Liver (tissue), 3 donors: ENCODE measurements around the gene APOL2.

Experiments used
- ATF3 ChIP-seq: IDR thresholded peaks from 2 replicates; pipeline ENCODE4 v1.6.1; 2016; ENCODE audit warnings: antibody characterized with exemption
- EGR1 ChIP-seq, 2 donors: IDR thresholded peaks; 2 replicates each; pipeline ENCODE4 v1.6.1; 2016 to 2018; ENCODE audit warnings: antibody characterized with exemption in 2 of 2, low read depth in 2 of 2
- HNF4A ChIP-seq, 2 donors: conservative IDR thresholded peaks; 2 replicates each; pipeline ENCODE4 v1.6.1; 2016; ENCODE audit warnings: antibody characterized with exemption in 2 of 2, mild to moderate bottlenecking in 2 of 2
- JUND ChIP-seq, 2 donors: IDR thresholded peaks; 2 replicates each; pipeline ENCODE4 v1.6.1; 2016; ENCODE audit warnings: antibody characterized with exemption in 2 of 2
- RAD21 ChIP-seq, 2 donors: IDR thresholded peaks; 2 replicates each; pipeline ENCODE4 v1.6.1; 2016; ENCODE audit warnings: antibody characterized with exemption in 2 of 2, mild to moderate bottlenecking in 2 of 2
- SP1 ChIP-seq: IDR thresholded peaks from 2 replicates; pipeline ENCODE4 v1.6.1; 2018; ENCODE audit warnings: antibody characterized with exemption, mild to moderate bottlenecking
- TAF1 ChIP-seq: conservative IDR thresholded peaks from 2 replicates; pipeline ENCODE4 v1.6.1; 2016; ENCODE audit warnings: antibody characterized with exemption, mild to moderate bottlenecking
- YY1 ChIP-seq: IDR thresholded peaks from 2 replicates; pipeline ENCODE4 v1.6.1; 2016; ENCODE audit warnings: antibody characterized with exemption, mild to moderate bottlenecking
- ZBTB33 ChIP-seq: IDR thresholded peaks from 2 replicates; pipeline ENCODE4 v1.6.1; 2016; ENCODE audit warnings: antibody characterized with exemption
- TF ChIP-seq, protein P1 (sequence below): IDR thresholded peaks from 2 replicates; pipeline ENCODE4 v1.6.1; 2016; ENCODE audit warnings: antibody characterized with exemption, mild to moderate bottlenecking
- TF ChIP-seq, protein P2 (sequence below): fragments of 150-350 bp; IDR thresholded peaks from 2 replicates; pipeline ENCODE4 v1.5.1; 2017; ENCODE audit warnings: improper control_type of control experiment, low read depth, low read length; ENCODE audit not compliant: missing input control
- TF ChIP-seq, protein P3 (sequence below): IDR thresholded peaks from 2 replicates; pipeline ENCODE4 v1.6.1; 2016; ENCODE audit warnings: antibody characterized with exemption
- donor health status: healthy.
- donor health status: healthy.

DNA sequence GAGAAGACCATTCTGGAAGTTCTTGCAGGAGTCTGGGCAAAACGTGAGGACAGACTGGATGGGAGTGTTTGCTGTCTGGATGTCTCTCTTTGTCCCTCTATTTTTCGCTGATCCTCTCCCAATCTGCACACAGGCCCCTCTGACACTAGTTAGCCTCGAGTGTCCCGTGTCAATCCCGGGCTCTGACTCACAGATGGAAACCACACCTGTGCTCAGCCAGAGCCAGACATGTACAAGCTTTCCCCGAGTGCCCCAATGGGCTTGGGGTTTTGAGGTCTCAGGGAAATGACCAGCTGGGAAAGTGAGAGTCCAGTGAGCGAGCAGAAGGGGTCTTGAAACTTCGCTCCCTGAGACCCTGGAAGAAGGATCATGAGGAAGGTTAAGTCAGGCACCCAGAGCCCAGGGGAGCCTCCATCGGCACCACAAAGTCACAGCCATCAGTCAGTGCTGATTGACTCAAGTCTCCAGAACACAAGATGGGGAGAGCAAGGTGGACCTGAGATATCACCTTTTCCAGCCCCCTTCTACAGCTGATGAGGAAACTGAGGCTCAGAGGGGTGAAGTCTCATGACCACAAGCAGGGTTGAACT is 13.9 kb downstream of the APOL2 start:
- TF ChIP-seq, protein P1, sequence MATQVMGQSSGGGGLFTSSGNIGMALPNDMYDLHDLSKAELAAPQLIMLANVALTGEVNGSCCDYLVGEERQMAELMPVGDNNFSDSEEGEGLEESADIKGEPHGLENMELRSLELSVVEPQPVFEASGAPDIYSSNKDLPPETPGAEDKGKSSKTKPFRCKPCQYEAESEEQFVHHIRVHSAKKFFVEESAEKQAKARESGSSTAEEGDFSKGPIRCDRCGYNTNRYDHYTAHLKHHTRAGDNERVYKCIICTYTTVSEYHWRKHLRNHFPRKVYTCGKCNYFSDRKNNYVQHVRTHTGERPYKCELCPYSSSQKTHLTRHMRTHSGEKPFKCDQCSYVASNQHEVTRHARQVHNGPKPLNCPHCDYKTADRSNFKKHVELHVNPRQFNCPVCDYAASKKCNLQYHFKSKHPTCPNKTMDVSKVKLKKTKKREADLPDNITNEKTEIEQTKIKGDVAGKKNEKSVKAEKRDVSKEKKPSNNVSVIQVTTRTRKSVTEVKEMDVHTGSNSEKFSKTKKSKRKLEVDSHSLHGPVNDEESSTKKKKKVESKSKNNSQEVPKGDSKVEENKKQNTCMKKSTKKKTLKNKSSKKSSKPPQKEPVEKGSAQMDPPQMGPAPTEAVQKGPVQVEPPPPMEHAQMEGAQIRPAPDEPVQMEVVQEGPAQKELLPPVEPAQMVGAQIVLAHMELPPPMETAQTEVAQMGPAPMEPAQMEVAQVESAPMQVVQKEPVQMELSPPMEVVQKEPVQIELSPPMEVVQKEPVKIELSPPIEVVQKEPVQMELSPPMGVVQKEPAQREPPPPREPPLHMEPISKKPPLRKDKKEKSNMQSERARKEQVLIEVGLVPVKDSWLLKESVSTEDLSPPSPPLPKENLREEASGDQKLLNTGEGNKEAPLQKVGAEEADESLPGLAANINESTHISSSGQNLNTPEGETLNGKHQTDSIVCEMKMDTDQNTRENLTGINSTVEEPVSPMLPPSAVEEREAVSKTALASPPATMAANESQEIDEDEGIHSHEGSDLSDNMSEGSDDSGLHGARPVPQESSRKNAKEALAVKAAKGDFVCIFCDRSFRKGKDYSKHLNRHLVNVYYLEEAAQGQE, result no peak
- TF ChIP-seq, protein P2, sequence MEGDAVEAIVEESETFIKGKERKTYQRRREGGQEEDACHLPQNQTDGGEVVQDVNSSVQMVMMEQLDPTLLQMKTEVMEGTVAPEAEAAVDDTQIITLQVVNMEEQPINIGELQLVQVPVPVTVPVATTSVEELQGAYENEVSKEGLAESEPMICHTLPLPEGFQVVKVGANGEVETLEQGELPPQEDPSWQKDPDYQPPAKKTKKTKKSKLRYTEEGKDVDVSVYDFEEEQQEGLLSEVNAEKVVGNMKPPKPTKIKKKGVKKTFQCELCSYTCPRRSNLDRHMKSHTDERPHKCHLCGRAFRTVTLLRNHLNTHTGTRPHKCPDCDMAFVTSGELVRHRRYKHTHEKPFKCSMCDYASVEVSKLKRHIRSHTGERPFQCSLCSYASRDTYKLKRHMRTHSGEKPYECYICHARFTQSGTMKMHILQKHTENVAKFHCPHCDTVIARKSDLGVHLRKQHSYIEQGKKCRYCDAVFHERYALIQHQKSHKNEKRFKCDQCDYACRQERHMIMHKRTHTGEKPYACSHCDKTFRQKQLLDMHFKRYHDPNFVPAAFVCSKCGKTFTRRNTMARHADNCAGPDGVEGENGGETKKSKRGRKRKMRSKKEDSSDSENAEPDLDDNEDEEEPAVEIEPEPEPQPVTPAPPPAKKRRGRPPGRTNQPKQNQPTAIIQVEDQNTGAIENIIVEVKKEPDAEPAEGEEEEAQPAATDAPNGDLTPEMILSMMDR, result no peak
- no peak for TF ChIP-seq RAD21 (IDR thresholded peaks at IDR 0.05)
- no peak for TF ChIP-seq ATF3
- TF ChIP-seq TAF1, result no peak
- no peak for TF ChIP-seq HNF4A (conservative IDR thresholded peaks at IDR 0.05)
- TF ChIP-seq EGR1 (IDR thresholded peaks at IDR 0.05; ENCODE audit: low read depth in 2 of 2), result no peak
- no peak for TF ChIP-seq ZBTB33
- TF ChIP-seq JUND (IDR thresholded peaks at IDR 0.05), result no peak
- TF ChIP-seq, protein P3, sequence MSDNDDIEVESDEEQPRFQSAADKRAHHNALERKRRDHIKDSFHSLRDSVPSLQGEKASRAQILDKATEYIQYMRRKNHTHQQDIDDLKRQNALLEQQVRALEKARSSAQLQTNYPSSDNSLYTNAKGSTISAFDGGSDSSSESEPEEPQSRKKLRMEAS, result no peak
- no peak for TF ChIP-seq SP1
- TF ChIP-seq YY1, result no peak
